GM19099 (cell line): ENCODE results near the gene LRRC43.

Source experiments
- POLR2A ChIP-seq: IDR thresholded peaks from 3 replicates; pipeline ENCODE4 v1.6.1; 2011; ENCODE audit warnings: low read depth; ENCODE audit not compliant: insufficient read length; ENCODE audit errors: extremely low read depth

The LRRC43 gene

DNA sequence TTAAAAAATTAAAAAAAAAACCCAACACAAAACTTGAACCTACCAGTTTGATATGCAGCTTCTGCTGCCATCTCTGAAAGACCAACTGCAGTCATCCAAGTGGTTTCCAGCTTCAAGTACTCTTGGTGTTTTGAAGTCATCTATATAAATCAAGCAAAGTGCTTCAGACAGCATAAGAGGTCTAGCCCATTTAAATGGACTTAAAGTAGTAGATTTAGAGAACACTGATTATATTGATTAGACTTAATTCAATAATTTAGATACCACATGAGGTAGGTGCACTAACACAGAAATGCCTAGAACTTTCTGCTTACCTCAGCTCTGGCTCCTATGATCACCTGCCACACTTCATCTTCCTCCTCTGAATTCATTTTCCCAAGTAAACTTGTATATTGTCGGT is 33.5 kb downstream of the LRRC43 start:
- no peak for TF ChIP-seq POLR2A

- TF ChIP-seq POLR2A = peak; percentile 96
These were observed 42.9 kb downstream of the LRRC43 start, which contains the start of gene DIABLO for GRCh38 chr12:122225683-122226365. DIABLO (minus strand) TSS chr12:122226052; CDS start chr12:122226014, 38 bp downstream.

- no peak for TF ChIP-seq POLR2A
These were observed 43.6 kb downstream of the LRRC43 start for GRCh38 chr12:122226366-122227125.

- no peak for TF ChIP-seq POLR2A
These were observed 44.4 kb downstream of the LRRC43 start for GRCh38 chr12:122227341-122227740.

DNA sequence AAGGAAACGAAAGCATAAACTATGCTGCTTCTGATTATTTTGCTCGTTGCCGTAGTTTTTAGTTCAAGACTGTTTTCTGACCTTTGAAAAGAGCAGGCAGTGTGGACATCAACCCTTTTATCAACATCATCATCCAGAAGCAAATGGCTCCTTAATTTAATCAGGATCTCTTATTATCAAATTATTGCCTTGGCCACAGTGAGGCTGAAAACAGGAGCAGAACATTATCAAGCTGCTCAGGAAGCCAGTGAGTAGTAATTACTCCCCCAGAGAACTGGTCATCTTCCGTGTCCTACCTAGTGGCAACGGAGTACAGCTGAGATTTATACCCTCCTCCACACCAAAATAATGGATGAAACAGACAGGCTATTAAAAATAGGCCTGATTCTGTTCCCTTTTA is 45.2 kb downstream of the LRRC43 start:
- no peak for TF ChIP-seq POLR2A

- no peak for TF ChIP-seq POLR2A
These were observed 47.9 kb downstream of the LRRC43 start for GRCh38 chr12:122230798-122231197.

DNA sequence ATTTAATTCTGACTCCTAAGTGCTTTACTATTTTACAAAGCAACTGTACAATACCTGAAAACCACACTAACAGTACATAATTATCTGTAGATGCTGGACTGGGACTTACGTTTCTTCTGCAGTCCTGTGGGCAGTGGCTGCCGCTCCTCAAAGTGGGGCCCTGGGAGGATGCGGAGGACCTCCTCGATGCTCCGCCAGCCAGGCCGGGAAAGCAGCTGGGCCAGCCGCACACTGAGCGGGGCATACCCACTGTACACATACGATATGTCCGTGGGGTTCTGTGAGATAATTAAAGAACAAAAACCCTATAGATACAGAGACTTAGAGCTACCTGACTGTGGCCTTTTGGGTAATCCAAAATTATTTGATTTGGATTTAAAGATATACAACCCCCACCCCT is 49.8 kb downstream of the LRRC43 start:
- no peak for TF ChIP-seq POLR2A

DNA sequence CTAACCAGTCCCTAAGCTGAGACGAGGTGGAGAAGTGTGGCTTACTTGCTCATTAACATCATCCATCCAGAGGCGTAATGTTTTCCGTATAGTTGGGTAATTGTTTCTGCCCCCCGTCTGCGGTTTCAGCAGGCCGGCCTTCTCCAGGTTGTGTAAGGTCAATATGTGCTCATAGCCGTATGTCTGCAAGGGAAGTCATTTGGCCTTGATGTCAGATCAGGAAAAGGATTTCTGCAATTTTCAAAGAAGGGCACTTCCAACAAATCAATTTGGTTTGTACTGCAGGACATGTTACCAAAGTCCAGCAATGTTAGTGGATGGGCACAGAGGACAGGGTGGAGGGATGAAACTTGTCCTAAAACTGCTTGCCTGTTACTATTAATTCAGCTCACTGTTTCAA is 52.8 kb downstream of the LRRC43 start:
- TF ChIP-seq POLR2A = no peak

DNA sequence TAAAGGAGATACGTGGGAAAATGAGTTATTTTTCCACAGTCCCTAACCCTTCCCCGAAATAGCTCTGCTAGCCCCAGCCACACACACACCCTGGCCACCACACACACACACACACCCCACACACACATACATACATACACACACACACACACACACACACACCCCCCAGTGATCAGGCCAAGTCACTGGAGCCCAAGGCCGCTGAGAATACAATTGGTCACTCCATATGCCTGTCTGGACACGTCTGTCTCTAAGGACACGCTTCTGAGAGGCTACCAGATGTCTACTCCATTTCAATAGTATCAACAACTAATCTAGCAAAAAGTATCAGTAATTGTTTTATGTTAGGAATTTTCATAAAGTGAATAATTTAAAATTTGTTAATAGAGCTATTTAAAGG is 55.9 kb downstream of the LRRC43 start:
- no peak for TF ChIP-seq POLR2A

- TF ChIP-seq POLR2A = no peak
These were observed 61.0 kb downstream of the LRRC43 start for GRCh38 chr12:122243965-122244364.

- no peak for TF ChIP-seq POLR2A
These were observed 61.8 kb downstream of the LRRC43 start for GRCh38 chr12:122244565-122245371.

DNA sequence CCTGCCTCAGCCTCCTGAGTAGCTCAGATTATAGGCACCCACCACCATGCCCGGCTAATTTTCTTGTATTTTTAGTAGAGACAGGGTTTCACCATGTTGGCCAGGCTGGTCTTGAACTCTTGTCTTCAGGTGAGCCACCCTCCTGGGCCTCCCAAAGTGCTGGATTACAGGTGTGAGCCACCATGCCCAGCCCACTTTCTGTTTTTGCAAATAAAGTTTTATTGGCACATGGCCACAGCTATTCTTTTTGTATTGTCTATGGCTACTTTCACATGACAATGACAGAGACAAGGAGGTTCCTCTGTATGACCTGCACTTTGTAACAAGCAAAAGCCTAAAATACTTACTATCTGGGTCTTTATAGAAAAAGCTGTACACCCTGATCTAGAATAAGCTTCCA is 62.6 kb downstream of the LRRC43 start:
- no peak for TF ChIP-seq POLR2A

- TF ChIP-seq POLR2A = no peak
These were observed 67.1 kb downstream of the LRRC43 start for GRCh38 chr12:122250047-122250446.

DNA sequence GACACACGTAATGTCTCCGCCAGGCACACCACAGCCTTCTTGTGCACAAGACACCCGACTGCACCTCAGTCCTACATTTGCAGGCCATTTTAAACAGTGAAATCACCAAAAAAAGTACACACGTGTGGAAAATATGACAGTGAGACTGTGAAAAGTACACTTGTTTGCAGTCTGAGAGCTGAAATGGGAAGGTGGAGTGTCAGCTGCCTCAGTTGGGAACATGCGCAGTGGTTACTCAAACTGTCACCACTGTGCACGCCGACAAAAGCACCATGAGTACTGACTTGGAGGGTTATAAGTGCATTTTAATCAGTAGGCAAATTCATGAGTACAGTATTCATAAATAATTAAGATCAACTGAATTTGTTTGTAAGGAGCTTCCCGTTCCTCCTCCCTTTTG is 67.6 kb downstream of the LRRC43 start:
- no peak for TF ChIP-seq POLR2A
